ENCODE data around the gene ADORA1.

Gene ADORA1

DNA sequence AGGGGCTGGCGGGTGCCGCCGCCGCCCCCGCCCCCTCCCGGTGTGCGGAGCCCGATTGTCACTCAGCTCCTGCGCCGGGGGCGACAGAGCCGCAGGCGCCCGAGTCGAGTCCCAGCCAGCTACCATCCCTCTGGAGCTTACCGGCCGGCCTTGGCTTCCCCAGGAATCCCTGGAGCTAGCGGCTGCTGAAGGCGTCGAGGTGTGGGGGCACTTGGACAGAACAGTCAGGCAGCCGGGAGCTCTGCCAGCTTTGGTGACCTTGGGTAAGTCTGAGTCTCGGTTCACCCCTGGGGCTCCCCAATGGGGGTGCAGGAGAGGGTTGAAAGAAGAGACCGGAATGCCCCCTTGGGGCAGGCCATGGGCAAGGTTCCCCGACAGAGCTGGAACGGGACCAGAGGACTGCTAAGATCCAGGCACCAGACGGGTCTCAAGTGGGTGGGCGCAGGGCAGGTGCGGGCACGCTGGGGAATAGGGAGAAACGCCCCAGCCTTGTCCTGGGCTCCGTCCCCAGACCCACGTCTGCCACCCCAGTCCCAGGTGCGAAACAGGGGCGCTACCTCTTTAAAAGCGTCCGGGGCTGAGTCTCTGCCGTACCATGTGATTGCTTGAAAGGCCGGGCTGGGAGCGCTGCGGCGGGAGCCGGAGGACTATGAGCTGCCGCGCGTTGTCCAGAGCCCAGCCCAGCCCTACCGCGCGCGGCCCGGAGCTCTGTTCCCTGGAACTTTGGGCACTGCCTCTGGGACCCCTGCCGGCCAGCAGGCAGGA, at the start of gene ADORA1:
TSS of gene ADORA1 (plus strand) at position 61 of the 765 bp plus-strand sequence. CDS start 1,116 bp downstream, outside the sequence.
- no peak for DNase-seq (ENCODE audit: low read depth in 2 of 2)

DNA sequence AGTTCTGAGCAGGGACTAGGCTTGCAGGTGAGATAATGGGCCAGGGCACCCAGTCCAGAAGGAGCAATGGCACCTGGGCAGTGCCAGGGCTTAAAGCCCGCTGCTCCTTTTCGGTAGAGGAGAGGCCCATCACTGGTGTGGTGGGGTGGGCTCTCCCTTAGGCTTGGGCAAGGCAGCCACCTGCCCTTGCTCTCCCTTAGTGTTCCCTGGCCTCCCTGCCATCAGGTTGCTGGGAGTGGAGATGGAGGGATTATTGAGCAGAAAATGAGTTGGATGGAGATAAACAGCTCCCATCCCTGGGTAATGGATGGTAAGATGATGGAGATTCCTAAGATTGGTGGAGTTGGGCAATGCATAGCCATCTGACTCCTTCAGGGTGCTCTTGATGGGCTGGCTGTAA, 49.6 kb upstream of the ADORA1 start:
- DNase-seq (ENCODE audit: low read depth in 2 of 2), result no peak

DNA sequence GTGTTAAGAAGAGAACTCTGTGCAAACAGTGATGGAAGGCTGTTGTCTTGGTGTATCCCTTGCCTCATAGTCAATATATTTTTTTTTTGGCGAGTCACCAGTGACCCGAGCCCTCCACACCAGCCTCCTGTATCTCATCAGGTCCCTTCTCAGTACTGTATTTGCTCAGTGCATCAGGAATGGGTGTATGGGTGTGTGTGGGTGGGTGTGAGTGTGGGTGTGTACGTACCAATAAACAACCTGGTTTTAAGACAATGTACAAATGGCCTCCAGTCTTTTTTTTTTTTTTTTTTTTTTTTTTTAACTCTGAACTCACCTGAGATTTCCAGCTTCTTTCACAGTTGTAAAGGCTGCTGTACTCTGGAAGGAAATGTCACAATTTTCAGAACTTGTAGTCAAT, 49.0 kb upstream of the ADORA1 start:
- no peak for DNase-seq (ENCODE audit: low read depth in 2 of 2)

DNA sequence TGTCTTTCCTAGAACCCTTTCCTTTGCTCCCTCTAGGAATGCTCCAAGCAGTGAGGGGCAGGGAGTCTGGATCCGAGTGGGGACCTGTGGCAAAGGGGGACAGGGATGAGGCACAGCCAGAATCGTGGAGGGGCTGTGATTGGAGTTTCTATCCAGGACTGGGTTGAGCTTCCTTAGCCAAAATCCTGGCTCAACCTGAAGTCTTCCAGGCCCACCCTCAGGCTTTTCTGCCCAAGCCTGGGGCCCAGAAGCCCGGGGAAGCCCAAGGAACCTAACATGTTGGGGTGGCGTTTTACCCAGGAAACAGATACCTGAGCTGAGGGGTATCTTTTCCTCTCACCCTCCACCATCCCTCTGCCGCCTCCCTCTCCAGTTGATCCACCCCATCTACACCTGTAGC, 47.1 kb upstream of the ADORA1 start:
- no peak for DNase-seq (ENCODE audit: low read depth in 2 of 2)

DNA sequence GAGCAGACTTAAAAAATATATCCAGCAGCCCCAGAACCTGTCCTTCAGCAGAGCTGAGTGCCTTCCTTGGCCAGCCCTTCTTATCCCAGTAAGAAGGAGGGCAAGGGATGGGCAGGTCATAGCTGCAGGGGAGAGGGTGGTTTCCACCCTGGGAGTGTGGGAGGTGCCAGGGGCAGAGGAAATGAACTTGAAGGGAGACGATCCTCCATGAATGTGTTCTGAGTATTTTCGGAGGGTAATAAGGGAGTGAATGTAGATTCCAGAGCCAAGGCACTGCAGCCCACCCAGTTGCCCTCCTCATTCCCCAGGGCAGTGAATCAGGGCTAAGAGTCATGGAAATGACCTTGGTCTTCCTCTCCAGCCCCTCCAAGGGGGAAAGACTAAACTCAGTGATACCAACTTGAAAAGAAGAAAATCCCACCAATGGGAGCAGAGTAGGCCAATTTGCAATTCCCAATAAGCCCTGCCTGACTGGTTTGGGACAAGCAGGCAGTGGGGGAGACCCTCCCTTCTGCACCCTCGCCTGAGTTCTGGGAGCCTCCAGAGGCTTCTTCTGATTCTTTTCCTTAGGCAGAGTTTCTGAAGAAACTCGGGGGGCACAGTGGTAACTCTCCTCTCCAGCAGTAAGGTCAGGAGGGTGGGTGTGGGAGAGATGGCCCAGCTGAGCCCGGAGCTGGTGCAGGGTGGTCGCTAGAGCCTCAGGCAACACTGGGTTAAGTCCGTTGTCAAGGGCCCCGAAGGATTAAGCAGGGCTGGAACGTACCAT, 45.9 kb upstream of the ADORA1 start:
- no peak for DNase-seq (ENCODE audit: low read depth in 2 of 2)

DNA sequence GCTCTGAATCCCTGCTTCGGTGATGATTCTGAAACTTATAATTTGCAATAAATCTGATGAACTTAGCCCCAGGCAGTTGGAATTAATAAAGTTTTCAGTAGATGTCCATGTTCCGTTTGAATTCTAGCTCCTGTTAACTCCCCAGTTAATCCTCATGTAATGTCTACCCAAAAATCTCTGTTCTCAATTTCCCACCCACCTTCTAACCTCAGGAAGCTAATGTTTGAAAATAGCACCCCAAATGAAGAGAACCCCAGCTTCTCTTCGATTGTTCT, 45.4 kb upstream of the ADORA1 start:
- no peak for DNase-seq (ENCODE audit: low read depth in 2 of 2)

DNA sequence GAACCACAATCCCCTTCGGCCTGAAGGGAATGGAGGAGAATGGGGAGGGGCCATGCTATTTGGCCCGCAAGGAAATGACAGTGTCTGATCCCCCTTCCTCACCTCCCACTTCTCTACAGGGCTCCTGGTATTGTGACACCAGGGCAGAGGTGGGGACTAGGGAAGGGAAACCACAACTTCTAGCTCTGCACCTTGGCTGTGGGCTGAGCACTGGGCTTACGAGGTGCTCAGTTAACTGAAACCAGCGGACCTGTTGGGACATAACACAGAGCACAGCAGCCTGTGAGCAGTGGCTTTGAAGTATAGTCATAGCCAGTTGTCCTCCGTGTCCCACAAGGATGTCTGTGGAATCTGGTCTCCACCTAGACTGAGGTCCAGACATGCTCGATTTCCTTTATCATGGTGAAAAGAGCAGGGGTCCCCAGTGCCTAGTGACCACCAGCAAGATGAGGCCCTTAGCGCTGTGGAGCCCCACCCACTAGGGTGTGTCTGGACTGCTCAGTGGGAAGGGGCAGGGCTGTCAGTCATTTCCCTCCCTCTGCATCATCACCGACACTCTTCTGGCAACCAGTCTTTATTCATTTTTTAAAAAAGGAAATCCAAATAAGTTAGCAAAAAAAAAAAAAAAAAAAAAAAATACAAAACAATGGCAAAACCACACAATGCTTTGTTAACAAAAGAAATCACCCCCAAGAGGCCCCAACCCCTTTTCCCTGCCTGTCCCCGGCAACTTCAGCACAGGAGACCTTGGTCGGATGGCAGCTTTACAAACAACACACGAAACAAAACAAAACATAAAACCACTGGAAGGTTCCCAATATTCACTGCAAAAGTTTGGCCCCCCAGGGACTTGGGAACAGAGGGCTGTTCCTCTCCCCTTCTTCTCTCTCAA, 44.7 kb upstream of the ADORA1 start:
- DNase-seq (ENCODE audit: low read depth in 2 of 2), result no peak

DNA sequence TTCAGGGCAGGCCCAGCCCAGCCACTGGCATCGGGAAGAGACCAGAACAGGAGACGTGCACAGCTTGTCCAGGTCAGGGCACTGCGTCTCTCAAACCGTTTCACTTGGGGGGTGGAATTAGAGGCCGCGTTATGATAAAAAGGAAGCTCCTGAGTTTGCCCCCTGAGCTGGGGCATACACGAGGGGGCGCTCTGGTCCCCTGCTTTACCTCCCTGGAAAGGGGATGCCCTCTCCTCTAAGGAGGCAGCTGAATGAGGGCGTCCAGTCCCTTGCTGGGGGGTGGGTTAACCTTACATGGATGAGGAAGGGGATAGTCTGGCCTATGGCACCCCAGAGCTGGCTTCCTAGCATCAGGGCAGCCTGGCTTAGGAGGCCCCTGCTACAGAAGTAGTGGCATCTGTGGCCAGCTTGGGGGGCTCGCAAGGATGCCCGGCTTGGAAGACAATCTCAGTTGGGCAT, 44.0 kb upstream of the ADORA1 start:
- no peak for DNase-seq (ENCODE audit: low read depth in 2 of 2)

DNA sequence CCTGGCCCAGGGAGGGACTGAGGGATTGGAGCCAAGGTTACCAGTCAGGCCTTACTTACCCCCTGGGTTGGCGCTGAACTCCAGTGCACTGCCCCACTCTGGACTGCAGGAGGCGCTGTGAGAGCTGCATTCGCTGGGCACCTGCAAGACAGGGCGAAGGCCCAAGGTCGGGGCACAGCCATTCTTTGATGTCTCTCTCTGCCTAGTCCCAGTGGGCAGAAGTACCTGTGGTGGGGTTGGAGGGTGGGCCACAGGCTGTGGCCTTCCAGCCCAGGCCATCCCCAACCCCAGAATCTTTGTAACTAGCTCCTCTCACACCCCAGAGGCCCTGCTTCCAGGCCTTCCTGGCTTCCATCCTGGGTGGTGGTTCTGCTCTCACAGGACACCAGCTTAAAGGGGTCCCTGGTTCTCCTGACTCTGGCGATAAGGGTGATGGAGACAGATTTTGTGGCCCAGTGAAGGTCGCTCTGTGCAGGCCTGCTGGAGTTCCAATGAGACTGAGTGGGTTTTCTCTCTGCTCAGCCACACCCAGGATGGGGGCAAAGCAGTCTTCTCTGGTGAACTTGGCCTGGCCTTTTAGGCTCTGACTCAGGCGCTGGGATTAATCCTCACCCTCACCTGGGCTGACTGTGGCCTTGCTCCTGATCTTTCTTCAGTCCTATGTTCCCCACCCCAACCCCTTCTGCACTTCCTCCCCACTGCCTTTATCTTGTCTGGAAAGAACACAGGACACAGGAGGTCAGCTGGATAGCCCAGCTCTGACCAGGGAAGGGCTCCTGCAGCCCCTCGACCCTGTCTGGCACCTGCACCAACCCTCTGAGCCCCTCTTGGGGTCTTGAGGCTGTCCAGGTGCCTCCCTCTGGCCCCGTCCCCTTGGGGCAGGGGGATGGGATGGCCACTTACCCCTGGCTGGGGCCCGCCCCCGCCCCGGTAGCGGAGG, 42.7 kb upstream of the ADORA1 start:
- DNase-seq (ENCODE audit: low read depth in 2 of 2), result no peak

DNA sequence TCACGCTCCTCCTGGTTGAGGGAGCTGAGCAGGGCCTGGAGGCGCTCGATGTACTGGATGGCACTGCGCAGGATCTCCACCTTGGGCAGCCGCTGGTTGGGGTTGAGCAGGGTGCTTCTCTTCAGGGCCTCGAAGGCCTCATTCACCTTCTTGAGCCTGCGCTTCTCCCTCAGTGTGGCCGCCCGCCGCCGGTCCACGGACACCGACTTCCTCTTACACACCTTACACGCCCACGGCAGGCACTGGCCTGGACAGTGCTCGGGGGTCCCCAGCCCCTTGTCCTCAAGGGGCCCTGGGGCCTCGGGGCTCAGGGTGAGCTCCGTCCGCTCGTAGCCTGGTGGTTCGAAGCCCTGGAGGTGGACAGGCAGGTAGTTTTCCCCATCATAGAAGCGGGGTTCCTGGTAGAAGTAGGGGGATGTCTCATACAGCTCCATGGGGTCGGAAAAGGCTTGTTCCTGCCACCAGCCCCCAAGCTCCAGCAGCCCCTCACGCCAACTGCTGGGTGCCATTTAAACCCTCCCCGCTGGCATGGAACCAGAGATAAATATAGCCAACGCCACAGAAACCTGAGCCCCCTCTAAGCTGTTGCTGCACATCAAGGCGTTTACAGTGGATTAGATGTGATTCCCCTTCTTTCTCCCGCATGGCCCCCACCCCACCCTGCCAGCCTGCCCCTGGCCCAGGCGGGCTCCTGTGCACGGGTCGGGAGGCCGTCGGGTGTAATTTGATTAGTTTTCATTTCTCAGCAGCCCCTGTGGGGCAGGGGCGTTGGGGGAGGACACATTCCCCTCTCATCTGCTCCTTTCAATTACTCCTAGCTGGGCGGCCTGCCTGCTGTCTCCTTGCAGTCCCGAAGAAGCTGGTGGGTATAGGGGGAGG, 41.8 kb upstream of the ADORA1 start, which contains the start of gene MYOG:
TSS of gene MYOG (minus strand) at position 485 of the 879 bp plus-strand sequence. CDS start at position 434, 51 bp downstream.
- DNase-seq (ENCODE audit: low read depth in 2 of 2), result no peak

DNA sequence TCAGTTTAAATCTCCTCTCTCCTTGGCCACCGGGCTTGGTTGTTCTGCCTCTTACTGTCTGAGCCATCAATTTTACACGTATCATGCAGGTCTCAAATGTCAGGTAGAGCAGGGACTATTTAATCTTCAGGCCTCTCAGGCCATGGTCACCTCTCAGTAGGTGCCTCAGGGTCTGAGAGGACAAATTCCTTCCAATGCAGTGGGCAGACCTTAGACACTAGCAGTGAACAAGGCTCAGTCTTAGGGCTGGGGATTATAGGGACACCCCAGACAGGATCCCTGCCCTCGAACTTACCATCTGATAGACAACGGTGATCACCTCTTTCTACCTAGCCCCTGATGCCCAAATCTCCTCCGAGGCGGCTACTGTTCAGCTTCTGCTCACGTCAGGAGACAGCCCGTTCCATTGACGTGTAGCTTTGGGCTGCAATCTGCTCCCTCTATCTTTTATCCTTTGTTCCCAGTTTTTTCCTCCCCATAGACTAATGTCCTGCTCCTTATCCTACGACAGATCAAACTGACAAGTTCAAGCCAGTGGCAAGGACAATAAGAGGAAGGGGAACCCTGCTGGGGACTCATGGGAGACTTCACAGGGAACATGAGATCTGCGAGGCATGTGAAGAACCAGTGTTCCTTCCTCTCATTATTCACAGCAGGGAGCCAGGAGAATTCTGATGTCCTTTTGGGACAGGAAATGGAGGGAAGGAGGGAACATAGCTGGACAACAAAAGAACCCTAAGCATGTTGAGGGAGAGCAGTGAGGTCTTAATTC, 40.3 kb upstream of the ADORA1 start:
- DNase-seq (ENCODE audit: low read depth in 2 of 2), result no peak

DNA sequence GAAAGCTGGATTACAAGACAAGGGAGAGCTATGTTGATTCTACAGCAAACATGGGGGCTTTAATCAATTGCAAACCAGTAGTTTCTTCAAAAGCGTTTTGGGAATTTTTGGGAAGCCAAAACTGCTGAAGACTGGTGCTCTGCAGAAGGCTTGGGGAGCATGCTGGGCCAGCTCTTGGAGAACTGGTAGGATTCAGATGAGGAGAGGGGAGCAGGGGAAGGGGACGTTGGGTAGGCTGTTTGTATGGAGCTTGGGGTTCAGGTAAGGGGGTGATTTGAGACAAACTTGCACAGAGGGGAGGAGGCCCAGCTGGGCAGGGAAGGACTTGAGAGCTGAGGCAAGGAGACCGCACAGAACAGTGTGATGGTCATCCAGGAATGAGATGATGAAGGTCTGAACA, 39.1 kb upstream of the ADORA1 start:
- DNase-seq (ENCODE audit: low read depth in 2 of 2), result no peak

DNA sequence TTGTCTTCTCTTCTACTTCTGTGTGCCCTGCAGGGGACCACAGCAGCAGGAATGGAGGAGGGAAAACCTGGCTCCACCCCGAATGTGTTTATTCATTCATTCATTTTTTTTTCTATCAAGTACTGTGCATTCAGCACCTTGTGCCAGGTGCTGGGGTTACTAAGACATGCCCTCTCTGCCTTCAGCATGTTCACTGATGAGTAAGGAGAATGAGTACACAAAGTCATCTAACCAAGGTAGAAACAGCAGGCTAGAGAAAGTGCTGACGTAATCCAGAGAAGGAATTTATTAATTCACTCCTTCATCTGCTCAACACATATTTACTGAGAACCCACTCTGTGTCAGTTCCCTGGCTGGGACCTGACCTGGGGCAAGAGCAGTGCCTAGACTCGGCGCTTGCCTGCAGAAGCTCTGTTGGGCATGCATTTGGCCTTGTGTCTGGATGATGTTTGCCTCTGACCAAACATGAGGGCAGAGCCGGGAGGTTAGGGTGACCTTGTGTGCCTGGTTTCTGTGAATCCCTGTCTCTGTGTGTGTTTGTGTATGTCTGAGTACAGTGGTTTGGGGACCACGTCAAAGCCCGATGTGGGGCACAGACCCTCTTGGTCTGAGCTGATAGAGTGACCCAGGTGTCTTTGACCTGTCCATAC, 38.4 kb upstream of the ADORA1 start:
- no peak for DNase-seq (ENCODE audit: low read depth in 2 of 2)

DNA sequence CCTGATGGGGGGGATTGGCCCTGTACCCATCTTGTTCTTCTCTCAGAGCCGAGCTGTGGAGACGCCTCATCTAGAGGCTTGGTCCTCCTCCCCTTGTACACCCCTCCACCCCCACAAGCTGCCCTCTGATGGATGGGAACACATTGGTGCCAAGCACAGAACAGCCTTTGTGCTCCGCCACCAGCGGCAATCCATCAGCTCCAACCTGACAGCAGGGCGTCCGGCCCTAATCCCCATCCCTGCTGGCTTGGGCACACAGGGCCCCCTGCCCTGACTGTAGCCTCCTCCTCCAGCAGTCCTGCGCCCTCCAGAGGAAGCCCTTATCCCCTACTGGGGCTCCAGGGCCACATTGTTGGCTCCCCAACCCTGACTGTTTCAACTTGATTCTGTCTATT, 37.9 kb upstream of the ADORA1 start:
- DNase-seq (ENCODE audit: low read depth in 2 of 2), result no peak

DNA sequence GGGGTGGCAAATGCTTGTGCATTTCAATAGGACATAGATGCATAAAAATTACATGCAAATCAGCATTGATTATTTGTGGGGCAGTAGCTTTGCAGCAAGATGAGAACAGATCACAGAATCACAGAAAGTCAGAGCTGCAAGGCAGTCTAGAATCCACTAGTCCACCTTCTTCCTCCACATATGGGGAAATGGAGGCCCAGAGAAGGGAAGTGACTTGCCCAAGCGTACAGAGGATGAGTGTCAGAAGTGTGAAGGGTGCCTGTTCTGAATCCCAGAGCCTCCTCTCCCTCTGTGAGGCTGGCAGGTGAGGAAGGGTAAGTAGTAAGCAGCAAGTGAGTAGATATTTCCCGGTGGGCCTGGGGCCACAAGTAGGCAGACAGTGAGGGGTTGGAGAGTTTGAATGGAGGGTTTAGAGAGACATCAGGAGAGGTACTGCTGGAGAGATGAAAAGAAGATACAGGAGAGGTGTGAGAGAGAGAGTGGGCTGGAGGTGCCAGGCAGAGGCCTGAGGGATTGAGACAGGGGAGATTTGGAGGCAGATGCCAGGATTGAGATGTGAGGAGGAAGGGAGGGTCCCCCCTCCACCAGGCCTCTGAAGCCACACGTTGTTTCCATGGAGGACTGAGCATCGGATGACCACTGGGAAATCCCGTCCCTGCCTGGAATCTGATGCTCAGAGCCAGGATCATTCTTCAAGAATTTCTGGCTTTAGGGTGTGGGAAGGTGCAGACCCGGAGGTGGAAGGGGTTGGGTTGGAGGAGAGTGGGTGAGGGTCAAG, 36.9 kb upstream of the ADORA1 start:
- no peak for DNase-seq (ENCODE audit: low read depth in 2 of 2)

DNA sequence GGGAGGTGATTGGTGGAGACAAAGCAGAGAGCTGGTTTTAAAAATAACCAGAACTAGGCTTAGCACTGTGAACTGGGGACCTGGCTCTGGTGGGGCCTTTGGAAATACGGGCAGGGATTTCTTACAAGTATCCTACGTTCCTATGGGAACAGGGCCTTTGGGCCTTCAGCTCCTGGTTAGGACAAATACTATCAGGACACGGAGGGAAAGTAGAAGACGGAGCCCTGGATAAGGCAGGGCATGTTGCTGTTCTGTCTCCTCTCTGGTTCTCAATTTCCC, 36.4 kb upstream of the ADORA1 start:
- no peak for DNase-seq (ENCODE audit: low read depth in 2 of 2)

DNA sequence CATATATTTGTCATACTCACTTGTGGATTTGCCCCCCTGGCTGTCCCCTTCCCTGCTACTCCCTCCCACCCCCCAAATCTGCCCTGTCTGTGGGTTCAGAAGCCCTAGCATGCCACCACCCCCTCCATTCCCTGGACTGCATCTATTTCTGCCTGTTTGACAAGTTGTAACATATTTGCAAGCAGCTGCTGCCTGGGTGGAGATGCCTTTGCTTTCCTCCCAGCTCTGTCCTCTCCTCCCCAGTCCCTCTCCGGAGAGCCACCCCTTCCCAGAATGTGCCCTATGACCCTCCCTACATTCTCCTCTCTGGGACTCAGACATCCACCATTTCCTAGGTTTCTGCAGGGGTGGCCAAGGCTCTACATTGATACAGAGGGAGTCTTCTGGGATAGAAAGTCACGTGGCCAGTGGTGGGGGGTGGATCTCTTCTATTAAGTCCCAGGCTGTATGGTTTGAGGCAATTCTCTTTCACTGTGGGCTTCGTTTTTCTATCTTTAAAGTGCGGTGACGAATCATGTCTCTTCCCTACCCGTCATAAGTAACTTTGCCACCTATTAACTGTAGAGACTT, 35.7 kb upstream of the ADORA1 start:
- no peak for DNase-seq (ENCODE audit: low read depth in 2 of 2)
